Measurements from ENCODE around the gene PHC3.
"Not testable (repeated sequence)": the region's sequence is repeated elsewhere in the genome, so short reads cannot be mapped to it uniquely, and the experiment has no call there.

The PHC3 gene, protein sequence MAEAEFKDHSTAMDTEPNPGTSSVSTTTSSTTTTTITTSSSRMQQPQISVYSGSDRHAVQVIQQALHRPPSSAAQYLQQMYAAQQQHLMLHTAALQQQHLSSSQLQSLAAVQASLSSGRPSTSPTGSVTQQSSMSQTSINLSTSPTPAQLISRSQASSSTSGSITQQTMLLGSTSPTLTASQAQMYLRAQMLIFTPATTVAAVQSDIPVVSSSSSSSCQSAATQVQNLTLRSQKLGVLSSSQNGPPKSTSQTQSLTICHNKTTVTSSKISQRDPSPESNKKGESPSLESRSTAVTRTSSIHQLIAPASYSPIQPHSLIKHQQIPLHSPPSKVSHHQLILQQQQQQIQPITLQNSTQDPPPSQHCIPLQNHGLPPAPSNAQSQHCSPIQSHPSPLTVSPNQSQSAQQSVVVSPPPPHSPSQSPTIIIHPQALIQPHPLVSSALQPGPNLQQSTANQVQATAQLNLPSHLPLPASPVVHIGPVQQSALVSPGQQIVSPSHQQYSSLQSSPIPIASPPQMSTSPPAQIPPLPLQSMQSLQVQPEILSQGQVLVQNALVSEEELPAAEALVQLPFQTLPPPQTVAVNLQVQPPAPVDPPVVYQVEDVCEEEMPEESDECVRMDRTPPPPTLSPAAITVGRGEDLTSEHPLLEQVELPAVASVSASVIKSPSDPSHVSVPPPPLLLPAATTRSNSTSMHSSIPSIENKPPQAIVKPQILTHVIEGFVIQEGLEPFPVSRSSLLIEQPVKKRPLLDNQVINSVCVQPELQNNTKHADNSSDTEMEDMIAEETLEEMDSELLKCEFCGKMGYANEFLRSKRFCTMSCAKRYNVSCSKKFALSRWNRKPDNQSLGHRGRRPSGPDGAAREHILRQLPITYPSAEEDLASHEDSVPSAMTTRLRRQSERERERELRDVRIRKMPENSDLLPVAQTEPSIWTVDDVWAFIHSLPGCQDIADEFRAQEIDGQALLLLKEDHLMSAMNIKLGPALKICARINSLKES

DNA sequence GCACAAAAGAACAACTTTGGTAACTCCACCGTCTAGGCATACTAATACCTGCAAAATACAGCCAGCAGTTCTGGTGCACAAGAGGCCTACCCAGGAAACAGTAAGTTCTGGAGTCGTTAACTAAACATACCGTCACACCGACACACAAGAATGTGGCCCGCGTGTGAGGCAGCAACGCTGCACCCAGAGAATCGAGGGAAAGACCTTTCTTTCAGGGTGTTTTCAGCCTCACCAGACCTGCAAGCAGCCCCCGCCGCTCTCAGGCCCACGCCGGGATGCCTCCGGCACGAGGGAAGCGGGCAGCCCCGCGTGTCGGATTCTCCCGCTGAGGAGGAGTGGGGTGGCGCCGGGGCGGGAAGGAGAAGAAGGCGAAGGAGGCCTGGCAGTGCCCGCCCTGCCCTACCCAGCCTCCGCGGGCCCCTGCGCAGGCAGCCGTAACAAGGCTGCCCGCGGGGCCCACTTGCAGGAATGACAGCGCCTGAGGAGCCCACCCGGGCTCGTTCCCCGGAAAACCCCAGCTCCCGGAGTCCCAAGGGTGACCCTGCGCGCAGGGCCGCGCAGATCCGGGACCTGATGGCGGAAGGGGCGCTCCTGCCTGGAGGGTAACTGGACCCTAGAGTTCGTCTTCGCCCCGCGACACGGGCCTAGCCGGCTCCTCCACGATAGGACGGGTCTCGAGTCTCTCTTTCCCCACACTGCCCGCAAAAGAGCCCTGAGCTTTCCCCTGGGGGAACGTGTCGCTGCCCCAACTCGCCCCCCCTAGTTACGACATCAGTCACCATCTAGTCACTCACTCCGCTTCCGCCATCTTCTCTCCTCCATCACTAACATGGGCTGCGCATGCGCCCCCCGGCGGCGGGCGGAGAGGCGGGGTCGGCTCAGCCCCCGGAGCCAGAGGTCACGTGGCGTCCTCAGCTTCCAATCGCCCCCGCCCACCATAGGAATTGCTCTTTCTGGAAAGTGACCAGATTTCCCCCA, at the start of gene PHC3:
Gene PHC3, minus strand, starts transcription at position 826 of the 978 bp plus-strand sequence. Its CDS starts 18 bp downstream, at position 808.
- Mint-ChIP-seq H3K4me1 (ENCODE audit: low read depth) (peaks cover 26% of the 10 kb centered on the region), H3K9me3 (no peaks in the 10 kb centered on the region), H3K27me3 (no peaks in the 10 kb centered on the region), H3K4me3 (peak within 1 kb of the TSS; percentile 96), H3K27ac (peak within 1 kb of the TSS; percentile 99), H3K36me3 (ENCODE audit: low read depth) (peaks cover 46% of the 10 kb centered on the region)
- DNase-seq = peak; percentile 93

DNA sequence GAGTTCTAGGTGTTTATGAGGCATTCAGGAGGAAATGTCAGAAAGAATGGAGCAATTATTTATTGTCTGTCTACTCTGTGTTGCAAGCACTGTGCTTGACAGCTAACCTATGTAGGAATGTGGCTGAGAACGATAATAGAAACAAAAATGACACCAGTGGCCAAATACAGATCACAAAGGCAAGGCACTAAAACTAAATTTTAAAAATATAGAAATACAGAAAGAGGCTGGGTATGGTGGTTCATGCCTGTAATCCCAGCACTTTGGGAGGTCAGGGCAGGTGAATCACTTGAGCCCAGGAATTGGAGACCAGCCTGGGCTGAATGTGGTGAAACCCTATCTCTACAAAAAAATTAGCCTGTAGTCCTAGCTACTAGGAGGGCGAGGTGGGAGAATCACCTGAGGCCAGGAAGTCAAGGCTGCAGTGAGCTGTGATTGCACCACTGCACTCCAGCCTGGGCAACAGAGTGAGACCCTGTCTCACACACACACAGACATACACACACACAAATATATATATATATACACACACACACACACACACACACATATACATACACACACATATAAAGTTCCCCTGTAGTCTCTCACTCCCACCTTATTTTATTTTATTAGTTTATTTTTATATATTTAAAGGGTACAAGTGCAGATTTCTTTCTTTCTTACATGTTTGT, 46.7 kb upstream of the PHC3 start:
- Mint-ChIP-seq H3K27me3 (no peaks in the 10 kb centered on the region), H3K36me3 (ENCODE audit: low read depth) (peaks cover 6% of the 10 kb centered on the region), H3K4me3 (no peak overlapping the region), H3K4me1 (ENCODE audit: low read depth) (peaks cover 41% of the 10 kb centered on the region), H3K27ac (no peak overlapping the region), H3K9me3 (no peaks in the 10 kb centered on the region)
- DNase-seq = no peak

DNA sequence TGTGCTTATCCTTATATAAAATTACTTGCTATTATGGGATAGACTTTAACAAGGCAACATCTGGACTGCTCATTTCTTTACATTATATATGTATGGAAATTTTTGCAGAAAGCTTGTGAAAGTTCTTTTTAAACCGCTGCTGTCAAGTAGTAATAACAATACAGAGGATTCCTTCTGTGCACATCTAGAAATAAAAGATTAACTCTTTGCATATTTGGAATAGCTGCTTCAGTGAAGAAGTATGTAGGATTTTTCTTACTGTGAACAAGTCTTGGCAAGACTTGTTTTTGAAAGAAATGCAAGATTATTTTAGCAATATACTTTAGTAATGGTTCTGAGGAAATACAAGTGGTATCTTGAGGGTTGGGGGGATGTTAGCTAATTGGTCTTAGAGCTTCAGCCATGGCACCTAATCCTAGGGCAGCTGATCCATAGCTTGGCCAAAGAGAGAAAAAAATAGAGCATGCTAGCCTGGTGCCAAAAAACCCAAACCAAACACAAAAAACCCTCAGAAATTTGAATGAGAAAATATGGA, 45.0 kb upstream of the PHC3 start:
- Mint-ChIP-seq H3K27me3 (no peaks in the 10 kb centered on the region), H3K4me3 (no peak overlapping the region), H3K36me3 (ENCODE audit: low read depth) (peaks cover 8% of the 10 kb centered on the region), H3K9me3 (no peaks in the 10 kb centered on the region), H3K27ac (no peak overlapping the region), H3K4me1 (ENCODE audit: low read depth) (peaks cover 47% of the 10 kb centered on the region)
- DNase-seq = no peak

DNA sequence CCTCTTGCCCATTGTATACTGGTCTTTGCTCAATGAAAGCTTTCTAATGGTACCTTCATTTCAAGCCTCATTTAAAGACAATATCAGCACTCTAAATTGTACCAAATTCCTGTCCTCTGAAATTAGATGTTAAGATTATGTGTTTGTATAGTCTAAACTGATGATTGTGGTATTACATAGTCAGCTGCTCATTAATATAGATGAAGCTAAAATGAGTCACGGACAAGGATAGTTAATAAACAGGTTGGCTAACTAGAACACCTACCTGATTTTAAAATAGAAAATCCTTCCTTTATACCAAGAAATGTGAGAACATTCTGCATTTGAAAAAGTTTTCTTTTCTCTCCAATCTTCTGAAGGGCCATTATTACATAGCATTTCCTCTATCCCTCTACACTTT, 43.6 kb upstream of the PHC3 start:
- Mint-ChIP-seq H3K27me3 (no peaks in the 10 kb centered on the region), H3K27ac (no peak overlapping the region), H3K36me3 (ENCODE audit: low read depth) (peaks cover 8% of the 10 kb centered on the region), H3K4me3 (no peak overlapping the region), H3K9me3 (no peaks in the 10 kb centered on the region), H3K4me1 (ENCODE audit: low read depth) (peaks cover 49% of the 10 kb centered on the region)
- no peak for DNase-seq

DNA sequence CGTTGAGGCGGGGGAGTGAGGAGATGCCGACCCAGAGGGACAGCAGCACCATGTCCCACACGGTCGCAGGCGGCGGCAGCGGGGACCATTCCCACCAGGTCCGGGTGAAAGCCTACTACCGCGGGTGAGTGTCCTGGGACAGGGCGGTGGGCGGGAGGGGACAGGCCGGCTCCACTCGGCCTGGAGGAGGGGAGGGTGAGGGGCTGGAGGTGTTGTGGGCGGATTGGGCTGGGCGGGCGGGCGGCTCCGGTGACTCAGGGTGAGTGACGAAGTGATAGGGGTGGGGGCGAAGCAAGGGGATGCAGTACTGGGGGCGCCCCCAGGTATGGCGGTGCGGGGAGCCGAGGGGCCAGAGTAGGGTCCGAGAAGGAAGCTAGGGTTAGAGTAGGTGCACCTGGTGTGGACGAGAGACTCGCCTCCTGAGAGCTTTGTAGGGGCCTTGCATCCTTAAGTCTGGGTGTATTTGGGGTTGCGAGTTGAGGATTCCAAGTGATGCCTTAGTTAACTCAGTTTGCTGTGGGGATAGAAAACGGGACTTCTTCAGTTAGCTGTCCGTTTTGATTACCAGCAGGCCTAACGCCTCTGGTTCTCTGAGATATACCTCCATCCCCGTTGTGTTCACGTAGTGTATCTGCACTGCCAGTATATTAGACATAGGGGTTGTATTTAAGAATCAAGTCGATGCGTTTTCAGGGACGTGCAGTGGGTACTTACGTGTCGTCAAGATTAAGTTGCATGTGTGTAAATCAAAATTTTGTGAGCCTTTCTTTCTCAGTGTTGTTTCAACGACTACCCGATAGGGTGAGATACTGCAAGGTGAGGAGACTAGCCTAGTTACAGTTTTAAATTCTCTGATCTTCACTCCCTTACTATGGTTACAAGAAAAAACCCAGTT, 41.4 kb upstream of the PHC3 start:
- H3K9me3 Mint-ChIP-seq = no peaks in the 10 kb centered on the region

DNA sequence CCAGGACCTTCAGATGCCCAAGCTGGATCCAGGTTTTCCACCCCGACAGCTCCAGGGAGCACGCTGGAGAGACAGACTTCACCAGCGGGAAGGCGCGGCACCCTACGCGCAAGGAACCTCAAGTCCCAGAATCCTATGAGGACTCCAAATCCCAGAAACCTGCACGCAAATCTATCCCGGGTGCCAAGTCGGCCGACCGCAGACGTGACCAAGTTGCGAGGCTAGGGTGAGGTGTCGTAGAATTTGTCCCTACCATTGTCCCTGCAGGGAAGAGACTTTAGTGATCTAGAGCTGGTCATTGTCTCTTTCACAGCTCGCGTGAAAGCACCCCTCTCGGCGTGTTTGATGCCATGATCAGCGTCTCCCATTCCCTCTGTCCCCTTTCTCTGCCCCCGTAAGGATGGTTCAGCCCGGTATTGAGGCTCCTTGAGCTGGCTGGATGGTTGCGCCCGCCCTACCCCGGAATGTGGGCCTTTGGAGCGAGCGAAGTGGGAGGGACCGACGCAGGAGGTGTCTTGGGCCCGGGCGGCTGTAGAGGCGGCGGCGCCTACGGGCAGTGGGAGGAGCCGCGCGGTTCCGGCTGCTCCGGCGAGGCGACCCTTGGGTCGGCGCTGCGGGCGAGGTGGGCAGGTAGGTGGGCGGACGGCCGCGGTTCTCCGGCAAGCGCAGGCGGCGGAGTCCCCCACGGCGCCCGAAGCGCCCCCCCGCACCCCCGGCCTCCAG, 40.6 kb upstream of the PHC3 start, which contains the start of gene PRKCI:
Gene PRKCI, plus strand, starts transcription at position 501 of the 723 bp plus-strand sequence. CDS start 246 bp downstream, outside the sequence.
- Mint-ChIP-seq H3K27ac (peak within 1 kb of the TSS; percentile 98), H3K4me3 (peak within 1 kb of the TSS; percentile 89), H3K4me1 (ENCODE audit: low read depth) (peaks cover 39% of the 10 kb centered on the region), H3K9me3 (no peaks in the 10 kb centered on the region), H3K27me3 (no peaks in the 10 kb centered on the region), H3K36me3 (ENCODE audit: low read depth) (peaks cover 8% of the 10 kb centered on the region)
- DNase-seq = peak; percentile 88

More for the DNA sequence above, 41.4 kb upstream of the PHC3 start:
- DNase-seq = no peak
- H3K27ac Mint-ChIP-seq = peak overlapping the region; percentile 98
- H3K4me1 Mint-ChIP-seq (ENCODE audit: low read depth) = peaks cover 45% of the 10 kb centered on the region
- peak overlapping the region; percentile 89 for H3K4me3 Mint-ChIP-seq
- H3K36me3 Mint-ChIP-seq (ENCODE audit: low read depth) = peaks cover 8% of the 10 kb centered on the region
- H3K27me3 Mint-ChIP-seq = no peaks in the 10 kb centered on the region

DNA sequence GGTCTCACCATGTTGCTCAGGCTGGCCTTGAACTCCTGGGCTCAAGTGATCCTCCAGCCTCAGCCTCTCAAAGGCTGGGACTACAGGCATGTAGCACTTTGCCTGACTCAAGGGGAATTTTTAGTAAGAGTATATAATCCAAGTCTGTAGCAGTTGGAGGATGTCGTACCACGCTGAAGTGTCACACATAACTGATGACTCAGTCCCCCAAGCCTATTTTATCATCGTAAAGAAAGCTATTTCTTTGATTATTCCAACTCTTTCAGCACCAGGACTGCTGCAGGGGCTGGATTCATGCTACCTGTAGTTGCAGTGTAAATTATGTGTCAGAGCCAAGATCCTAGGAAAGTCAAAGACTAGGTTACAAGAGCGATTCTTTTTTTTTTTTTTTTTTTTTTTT, 39.3 kb upstream of the PHC3 start:
- H3K27ac Mint-ChIP-seq = peak overlapping the region; percentile 49
- H3K9me3 Mint-ChIP-seq = no peaks in the 10 kb centered on the region
- no peaks in the 10 kb centered on the region for H3K27me3 Mint-ChIP-seq
- peaks cover 8% of the 10 kb centered on the region for H3K36me3 Mint-ChIP-seq (ENCODE audit: low read depth)
- no peak for DNase-seq
- peaks cover 29% of the 10 kb centered on the region for H3K4me1 Mint-ChIP-seq (ENCODE audit: low read depth)
- peak overlapping the region; percentile 89 for H3K4me3 Mint-ChIP-seq

DNA sequence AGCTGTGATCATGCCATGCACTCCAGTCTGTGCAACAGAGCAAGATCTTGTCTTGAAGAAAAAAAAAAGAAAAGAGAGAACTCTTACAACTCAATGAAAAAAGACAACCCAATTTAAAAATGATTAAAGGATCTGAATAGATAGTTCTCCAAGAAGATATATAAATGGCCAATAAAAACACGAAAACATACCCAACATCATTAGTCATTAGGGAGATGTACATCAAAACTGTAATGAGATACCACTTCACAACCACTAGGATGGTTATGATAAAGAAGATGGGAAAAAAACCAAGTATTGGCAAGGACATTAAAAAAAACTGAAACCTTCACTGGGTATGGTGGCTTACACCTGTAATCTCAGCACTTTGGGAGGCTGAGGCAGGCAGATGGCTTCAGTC, 38.3 kb upstream of the PHC3 start:
- Mint-ChIP-seq H3K9me3 (no peaks in the 10 kb centered on the region), H3K4me1 (ENCODE audit: low read depth) (peaks cover 22% of the 10 kb centered on the region), H3K36me3 (ENCODE audit: low read depth) (peaks cover 8% of the 10 kb centered on the region), H3K4me3 (no peak overlapping the region), H3K27me3 (no peaks in the 10 kb centered on the region), H3K27ac (no peak overlapping the region)
- DNase-seq = no peak

DNA sequence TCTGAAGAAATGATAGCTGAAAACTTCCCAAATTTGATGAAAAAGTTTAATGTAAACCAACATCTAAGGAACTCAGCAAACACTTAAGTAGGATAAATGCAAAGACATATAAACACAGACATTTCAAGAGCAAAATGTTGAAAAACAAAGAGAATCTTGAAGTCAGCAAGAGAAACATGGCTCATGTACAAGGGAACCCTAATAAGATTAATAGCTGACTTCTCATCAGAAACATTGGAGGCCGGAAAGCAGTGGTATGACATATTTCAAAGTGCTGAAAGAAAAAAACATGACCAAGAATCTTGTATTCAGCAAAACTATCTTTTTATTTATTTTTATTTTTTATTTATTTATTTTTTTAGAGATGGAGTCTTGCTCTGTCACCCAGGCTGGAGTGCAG, 30.1 kb upstream of the PHC3 start:
- Mint-ChIP-seq H3K27ac (no peak overlapping the region), H3K36me3 (ENCODE audit: low read depth) (no peaks in the 10 kb centered on the region), H3K27me3 (peaks cover 10% of the 10 kb centered on the region), H3K4me3 (no peak overlapping the region), H3K4me1 (ENCODE audit: low read depth) (no peaks in the 10 kb centered on the region), H3K9me3 (peaks cover 5% of the 10 kb centered on the region)
- no peak for DNase-seq

DNA sequence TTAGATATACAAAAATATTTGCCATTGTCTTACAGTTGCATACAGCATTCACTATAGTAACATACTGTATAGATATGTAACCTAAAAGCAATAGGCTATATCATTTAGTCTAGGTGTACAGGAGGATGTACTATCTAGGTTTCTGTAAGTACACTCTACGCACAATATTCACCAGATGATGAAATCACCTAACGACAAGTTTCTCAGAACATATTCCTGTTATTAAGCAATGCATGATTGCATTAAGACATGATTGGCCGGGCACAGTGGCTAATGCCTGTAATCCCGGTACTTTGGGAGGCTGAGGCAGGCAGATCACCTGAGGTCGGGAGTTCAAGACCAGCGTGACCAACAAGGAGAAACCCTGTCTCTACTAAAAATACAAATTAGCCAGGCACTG, 26.2 kb upstream of the PHC3 start:
- no peak for DNase-seq
- H3K4me3 Mint-ChIP-seq = no peak overlapping the region
- no peaks in the 10 kb centered on the region for H3K36me3 Mint-ChIP-seq (ENCODE audit: low read depth)
- peaks cover 7% of the 10 kb centered on the region for H3K4me1 Mint-ChIP-seq (ENCODE audit: low read depth)
- peaks cover 5% of the 10 kb centered on the region for H3K9me3 Mint-ChIP-seq
- peaks cover 29% of the 10 kb centered on the region for H3K27me3 Mint-ChIP-seq
- H3K27ac Mint-ChIP-seq = no peak overlapping the region

DNA sequence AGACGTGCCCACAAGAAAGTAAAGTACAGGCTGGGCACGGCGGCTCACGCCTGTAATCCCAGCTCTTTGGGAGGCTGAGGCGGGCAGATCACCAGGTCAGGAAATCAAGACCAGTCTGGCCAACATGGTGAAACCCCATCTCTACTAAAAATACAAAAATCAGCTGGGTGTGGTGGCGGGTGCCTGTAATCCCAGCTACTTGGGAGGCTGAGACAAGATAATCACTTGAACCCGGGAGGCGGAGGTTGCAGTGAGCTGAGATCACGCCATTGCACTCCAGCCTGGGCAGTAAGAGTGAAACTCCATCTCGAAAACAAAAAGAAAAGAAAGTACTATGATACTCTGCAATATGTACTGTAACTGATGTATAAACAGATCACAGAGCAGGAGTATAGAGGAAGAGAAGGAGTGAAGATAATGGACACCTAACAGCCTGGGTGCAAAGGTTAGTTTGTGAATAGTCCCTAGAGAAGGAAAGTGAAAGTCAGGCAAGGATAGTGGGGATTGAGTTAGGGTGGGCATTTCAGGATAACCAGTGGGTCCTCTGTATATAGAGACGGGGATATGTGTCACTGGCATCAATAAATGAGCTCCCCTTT, 24.7 kb upstream of the PHC3 start:
- not testable (repeated sequence) for H3K36me3 Mint-ChIP-seq (ENCODE audit: low read depth); H3K4me1 Mint-ChIP-seq (ENCODE audit: low read depth); H3K4me3 Mint-ChIP-seq; DNase-seq; H3K9me3 Mint-ChIP-seq; H3K27ac Mint-ChIP-seq
- H3K27me3 Mint-ChIP-seq = peaks cover 29% of the 10 kb centered on the region

DNA sequence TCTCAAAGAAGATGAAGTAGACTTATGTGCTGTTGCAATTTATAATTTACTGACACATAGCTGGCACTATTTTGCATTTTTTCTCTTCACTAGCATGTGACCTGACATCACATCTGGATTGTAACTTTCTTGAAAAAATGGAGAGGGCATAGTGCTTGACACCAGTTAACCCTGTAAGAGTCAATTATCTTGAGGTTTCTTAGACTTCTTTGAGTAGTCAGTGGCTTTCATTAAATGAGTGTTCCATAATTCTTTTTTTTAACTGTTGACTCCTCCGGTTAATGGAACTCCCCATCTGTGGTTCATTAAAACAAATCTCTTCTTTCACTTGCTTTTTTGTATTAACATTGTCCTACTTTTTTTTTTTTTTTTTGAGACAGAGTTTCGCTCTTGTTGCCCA, 23.8 kb upstream of the PHC3 start:
- no peaks in the 10 kb centered on the region for H3K36me3 Mint-ChIP-seq (ENCODE audit: low read depth)
- H3K27me3 Mint-ChIP-seq = peaks cover 32% of the 10 kb centered on the region
- peaks cover 7% of the 10 kb centered on the region for H3K4me1 Mint-ChIP-seq (ENCODE audit: low read depth)
- no peaks in the 10 kb centered on the region for H3K9me3 Mint-ChIP-seq
- no peak overlapping the region for H3K27ac Mint-ChIP-seq
- no peak overlapping the region for H3K4me3 Mint-ChIP-seq
- DNase-seq = no peak
